Caco-2 (cell line): ENCODE measurements around the gene GUK1. TPM values are rescaled to one million over a fixed set of nuclear protein-coding genes. Genes with fewer than 3 reads are reported as not detected.

Experiments used
- BruUV-seq: library from RNA; stranded (reverse); fragments of 400-500 nt; replicated peaks from 2 replicates; lab custom pipeline; 2021; lab: Mats Ljungman, UMichigan
- CTCF ChIA-PET: fragments of 300-600 bp; sonication (Branson Sonifier 250); formaldehyde crosslinking; loops from one replicate; lab custom pipeline; 2022; ENCODE audit warnings: antibody characterized with exemption; lab: Charles Lee
- POLR2A ChIA-PET: fragments of 300-600 bp; sonication (Branson Sonifier 250); formaldehyde crosslinking; loops from one replicate; lab custom pipeline; 2022; ENCODE audit warnings: antibody characterized with exemption; lab: Charles Lee
- DNase-seq, 2 experiments: peaks; one replicate each; pipeline versions ENCODE4 v3.0.0 to v3.0.0-alpha.2; 2020 to 2022
- H3K27me3 ChIP-seq: replicated peaks from 2 replicates; pipeline ENCODE4 v1.6.0; 2011; ENCODE audit warnings: low read length; ENCODE audit not compliant: control insufficient read depth, insufficient read depth
- H3K36me3 ChIP-seq: 2 replicates; pipeline ENCODE4 v1.5.1; 2011; ENCODE audit warnings: low read length; ENCODE audit not compliant: control insufficient read depth, insufficient read depth
- H3K4me1 ChIP-seq: fragments of 250-450 bp; sonication (Bioruptor Pico); 2 replicates; pipeline ENCODE4 v1.5.1; 2020; ENCODE audit warnings: mild to moderate bottlenecking
- H3K4me3 ChIP-seq: 2 replicates; pipeline ENCODE4 v1.5.1; 2011; ENCODE audit warnings: low read depth, mild to moderate bottlenecking, control low read depth, low read length
- H3K9me3 ChIP-seq: fragments of 250-450 bp; sonication (Bioruptor Pico); 2 replicates; pipeline ENCODE4 v1.5.1; 2020; ENCODE audit warnings: mild to moderate bottlenecking, moderate library complexity
- H3K27ac Mint-ChIP-seq: one replicate; pipeline ENCODE4 v1.8.0; 2022; ENCODE audit warnings: mixed read lengths; ENCODE audit not compliant: unreplicated experiment
- H3K27me3 Mint-ChIP-seq: one replicate; pipeline ENCODE4 v1.8.0; 2022; ENCODE audit warnings: mixed read lengths; ENCODE audit not compliant: insufficient read depth, unreplicated experiment
- H3K36me3 Mint-ChIP-seq: one replicate; pipeline ENCODE4 v1.8.0; 2022; ENCODE audit warnings: mild to moderate bottlenecking, mixed read lengths; ENCODE audit not compliant: insufficient read depth, unreplicated experiment
- H3K4me1 Mint-ChIP-seq: one replicate; pipeline ENCODE4 v1.8.0; 2022; ENCODE audit warnings: low read depth, mixed read lengths; ENCODE audit not compliant: unreplicated experiment
- H3K4me3 Mint-ChIP-seq: one replicate; pipeline ENCODE4 v1.8.0; 2022; ENCODE audit warnings: mild to moderate bottlenecking, moderate library complexity, mixed read lengths; ENCODE audit not compliant: unreplicated experiment
- H3K9me3 Mint-ChIP-seq: one replicate; pipeline ENCODE4 v1.8.0; 2022; ENCODE audit warnings: mixed read lengths; ENCODE audit not compliant: unreplicated experiment
- intact Hi-C: fragments of 100-400 bp; cut with micrococcal nuclease; formaldehyde crosslinking; loops from one replicate; pipeline ENCODE4 v1.10.0; 2022; ENCODE audit not compliant: unreplicated experiment
- total RNA-seq: library from RNA; stranded (reverse); gene quantifications from 2 replicates; pipeline ENCODE4 v1.2.3, GENCODE V29; 2022
- TF ChIP-seq, protein P1 (sequence below), 2 experiments: fragments of 200-600 bp in 1 of 2; IDR thresholded peaks; 1 replicate in 1 of 2; 2 replicates in 1 of 2; pipeline versions ENCODE4 v1.5.1 to v1.8.0; 2011 to 2022; ENCODE audit warnings: antibody characterized with exemption in 1 of 2, control low read depth in 1 of 2, inconsistent platforms in 1 of 2, low read depth in 1 of 2, low read length in 1 of 2, mild to moderate bottlenecking in 1 of 2, moderate library complexity in 1 of 2; ENCODE audit not compliant: insufficient read depth in 1 of 2, severe bottlenecking in 1 of 2, unreplicated experiment in 1 of 2

Gene GUK1
- total RNA-seq, 1 experiment from 2014 or later = 73.6 TPM

DNA sequence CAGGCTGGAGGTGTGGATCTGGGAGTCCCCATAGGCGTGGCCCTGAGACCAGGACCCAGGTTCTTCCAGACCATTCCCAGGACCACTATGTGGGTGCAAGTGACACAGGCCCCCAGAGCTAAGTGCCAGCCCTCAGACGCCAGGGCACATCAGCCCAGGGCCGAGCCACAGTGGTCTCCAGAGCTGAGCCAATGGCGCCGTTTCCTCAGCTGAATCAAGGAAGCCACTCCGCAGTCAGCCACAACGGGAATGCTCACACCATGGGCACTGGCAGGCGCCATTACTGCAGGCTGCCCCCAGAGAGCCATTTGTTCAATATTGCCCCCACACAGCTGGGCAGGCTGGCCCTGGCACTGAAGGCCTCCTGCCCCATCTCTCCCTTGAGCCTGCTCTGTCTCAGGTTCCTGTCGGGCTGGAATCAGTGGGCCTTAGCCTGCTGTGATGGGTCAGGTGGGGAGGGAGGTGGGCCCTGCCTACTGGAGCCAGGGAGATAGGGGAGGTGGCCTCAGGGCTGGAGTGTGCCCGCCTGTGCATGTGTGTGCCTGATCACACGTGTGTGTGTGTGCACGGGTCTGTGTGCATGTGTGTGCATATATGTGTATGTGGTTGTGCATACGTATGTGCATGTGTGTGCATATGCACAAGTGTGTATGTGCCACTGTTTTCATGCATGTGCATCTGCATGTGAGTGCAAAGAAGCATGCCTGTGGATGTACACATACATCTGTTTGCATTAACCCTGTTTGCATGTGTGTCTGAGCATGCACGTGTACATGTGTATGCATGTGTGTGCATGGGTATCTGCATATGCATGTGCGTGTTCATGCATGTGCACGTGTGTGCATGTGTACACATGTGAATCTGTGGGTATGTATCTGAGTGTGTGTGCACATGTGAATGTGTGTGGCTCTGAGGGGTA lies 15.8 kb downstream of the GUK1 start:
- no peaks in the 10 kb centered on the region for H3K36me3 ChIP-seq
- H3K27ac Mint-ChIP-seq = no peak overlapping the region
- no peaks in the 10 kb centered on the region for H3K27me3 Mint-ChIP-seq
- H3K9me3 Mint-ChIP-seq = no peaks in the 10 kb centered on the region
- ChIA-PET POLR2A (no interaction called here), CTCF (interaction anchor here (0.7 kb wide), 1 partner anchor 10 kb away, joined by 4 read pairs; the partner anchor contains the start of gene IBA57)
- H3K4me1 ChIP-seq = no peaks in the 10 kb centered on the region
- H3K27me3 ChIP-seq = no peaks in the 10 kb centered on the region
- no peak for DNase-seq
- TF ChIP-seq, protein P1, sequence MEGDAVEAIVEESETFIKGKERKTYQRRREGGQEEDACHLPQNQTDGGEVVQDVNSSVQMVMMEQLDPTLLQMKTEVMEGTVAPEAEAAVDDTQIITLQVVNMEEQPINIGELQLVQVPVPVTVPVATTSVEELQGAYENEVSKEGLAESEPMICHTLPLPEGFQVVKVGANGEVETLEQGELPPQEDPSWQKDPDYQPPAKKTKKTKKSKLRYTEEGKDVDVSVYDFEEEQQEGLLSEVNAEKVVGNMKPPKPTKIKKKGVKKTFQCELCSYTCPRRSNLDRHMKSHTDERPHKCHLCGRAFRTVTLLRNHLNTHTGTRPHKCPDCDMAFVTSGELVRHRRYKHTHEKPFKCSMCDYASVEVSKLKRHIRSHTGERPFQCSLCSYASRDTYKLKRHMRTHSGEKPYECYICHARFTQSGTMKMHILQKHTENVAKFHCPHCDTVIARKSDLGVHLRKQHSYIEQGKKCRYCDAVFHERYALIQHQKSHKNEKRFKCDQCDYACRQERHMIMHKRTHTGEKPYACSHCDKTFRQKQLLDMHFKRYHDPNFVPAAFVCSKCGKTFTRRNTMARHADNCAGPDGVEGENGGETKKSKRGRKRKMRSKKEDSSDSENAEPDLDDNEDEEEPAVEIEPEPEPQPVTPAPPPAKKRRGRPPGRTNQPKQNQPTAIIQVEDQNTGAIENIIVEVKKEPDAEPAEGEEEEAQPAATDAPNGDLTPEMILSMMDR (IDR thresholded peaks at IDR 0.05; ENCODE audit: insufficient read depth in 1 of 2, low read depth in 1 of 2, low read length in 1 of 2, severe bottlenecking in 1 of 2, unreplicated experiment in 1 of 2) = no peak
- H3K36me3 Mint-ChIP-seq = peaks cover 11% of the 10 kb centered on the region
- no peaks in the 10 kb centered on the region for H3K4me1 Mint-ChIP-seq
- H3K9me3 ChIP-seq = no peaks in the 10 kb centered on the region
- BruUV-seq = no TSS peak
- intact Hi-C loops = no loop called here
- no peak overlapping the region for H3K4me3 Mint-ChIP-seq
- no peak overlapping the region for H3K4me3 ChIP-seq

DNA sequence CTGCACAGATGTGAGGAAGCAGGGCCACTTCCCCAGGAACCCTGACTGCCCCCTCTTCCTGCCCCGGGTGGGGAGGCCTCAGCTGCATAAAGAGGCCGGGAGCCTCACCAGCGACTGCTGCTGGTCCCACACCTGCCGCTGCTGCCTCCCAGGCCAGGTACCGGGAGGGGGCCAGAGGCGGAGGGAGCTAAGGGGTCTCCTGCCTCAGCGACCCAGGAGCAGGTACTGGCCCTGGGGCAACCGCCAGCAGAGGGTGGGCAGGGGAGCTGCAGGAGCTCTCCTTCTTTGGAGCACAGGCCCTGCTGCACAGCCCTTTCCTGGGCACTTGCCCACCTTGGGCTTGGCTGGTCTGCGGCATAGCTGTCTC lies 16.4 kb downstream of the GUK1 start:
- Histone ChIP-seq H3K27me3 (no peaks in the 10 kb centered on the region), H3K9me3 (no peaks in the 10 kb centered on the region), H3K4me3 (no peak overlapping the region), H3K36me3 (no peaks in the 10 kb centered on the region), H3K4me1 (no peaks in the 10 kb centered on the region)
- H3K27ac Mint-ChIP-seq = no peak overlapping the region
- TF ChIP-seq, protein P1 (IDR thresholded peaks at IDR 0.05; ENCODE audit: insufficient read depth in 1 of 2, low read depth in 1 of 2, low read length in 1 of 2, severe bottlenecking in 1 of 2, unreplicated experiment in 1 of 2) = no peak
- no peaks in the 10 kb centered on the region for H3K9me3 Mint-ChIP-seq
- no peak overlapping the region for H3K4me3 Mint-ChIP-seq
- POLR2A ChIA-PET = no interaction called here
- H3K27me3 Mint-ChIP-seq = no peaks in the 10 kb centered on the region
- no peak for DNase-seq
- CTCF ChIA-PET = interaction anchor here (0.7 kb wide), 1 partner anchor 9 kb away, joined by 4 read pairs; the partner anchor contains the start of gene IBA57
- no peaks in the 10 kb centered on the region for H3K4me1 Mint-ChIP-seq
- intact Hi-C loops = no loop called here
- BruUV-seq = no TSS peak
- peaks cover 11% of the 10 kb centered on the region for H3K36me3 Mint-ChIP-seq

DNA sequence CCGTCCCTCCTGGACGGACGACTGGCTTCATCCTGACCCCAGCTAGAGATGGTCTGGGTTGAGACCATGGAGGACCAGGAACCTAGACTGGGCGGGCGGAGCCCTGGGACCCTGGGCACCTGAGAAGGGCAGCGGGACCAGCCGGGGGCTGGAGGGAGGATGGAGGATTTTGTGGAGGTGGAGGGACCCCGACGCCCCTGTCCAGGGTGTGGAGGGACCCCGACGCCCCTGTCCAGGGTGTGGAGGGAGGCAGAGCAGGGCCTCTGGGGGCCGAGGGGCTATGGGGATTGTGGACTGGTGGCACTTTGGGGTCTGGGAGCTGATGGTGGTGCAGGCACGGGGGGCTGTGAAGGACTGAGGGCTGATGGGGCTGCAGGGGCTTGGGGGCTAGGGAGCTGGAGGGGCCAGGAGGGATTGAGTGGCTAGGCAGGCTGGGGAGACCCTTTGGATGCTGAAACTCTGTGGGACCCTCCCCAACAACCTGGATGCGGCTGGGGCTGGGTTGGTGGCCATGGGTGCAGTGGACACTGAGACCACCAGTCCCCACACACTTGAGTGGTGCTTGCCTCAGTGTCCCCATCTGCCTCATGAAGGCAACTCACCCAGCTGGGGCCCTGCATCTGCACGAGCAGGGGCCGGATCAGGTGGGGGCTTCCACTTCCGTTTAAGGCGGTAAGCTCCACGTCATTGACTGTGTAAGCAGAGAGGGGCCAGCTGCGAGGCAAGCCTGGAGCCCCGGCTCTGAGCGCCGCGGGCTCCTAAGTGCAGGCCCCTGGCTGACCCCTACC lies 17.1 kb downstream of the GUK1 start:
- Mint-ChIP-seq H3K27ac (no peak overlapping the region), H3K27me3 (no peaks in the 10 kb centered on the region), H3K9me3 (no peaks in the 10 kb centered on the region), H3K4me3 (no peak overlapping the region), H3K4me1 (no peaks in the 10 kb centered on the region), H3K36me3 (peaks cover 11% of the 10 kb centered on the region)
- no peaks in the 10 kb centered on the region for H3K9me3 ChIP-seq
- POLR2A ChIA-PET = no interaction called here
- H3K4me3 ChIP-seq = no peak overlapping the region
- H3K27me3 ChIP-seq = no peaks in the 10 kb centered on the region
- no peaks in the 10 kb centered on the region for H3K36me3 ChIP-seq
- CTCF ChIA-PET = interaction anchor here (0.7 kb wide), 1 partner anchor 8 kb away, joined by 4 read pairs; the partner anchor contains the start of gene IBA57
- TF ChIP-seq, protein P1 (IDR thresholded peaks at IDR 0.05; ENCODE audit: insufficient read depth in 1 of 2, low read depth in 1 of 2, low read length in 1 of 2, severe bottlenecking in 1 of 2, unreplicated experiment in 1 of 2) = no peak
- intact Hi-C loops = no loop called here
- no peak for DNase-seq
- BruUV-seq = no TSS peak
- no peaks in the 10 kb centered on the region for H3K4me1 ChIP-seq
